GM19035 (cell line): Measurements from ENCODE around the gene SMIM32.

ENCODE experiments used
- ATAC-seq: cut with Tn5 transposase; IDR thresholded peaks from one replicate; pipeline ENCODE4 v1.9.1; 2021; ENCODE audit not compliant: unreplicated experiment

SMIM32 gene

DNA sequence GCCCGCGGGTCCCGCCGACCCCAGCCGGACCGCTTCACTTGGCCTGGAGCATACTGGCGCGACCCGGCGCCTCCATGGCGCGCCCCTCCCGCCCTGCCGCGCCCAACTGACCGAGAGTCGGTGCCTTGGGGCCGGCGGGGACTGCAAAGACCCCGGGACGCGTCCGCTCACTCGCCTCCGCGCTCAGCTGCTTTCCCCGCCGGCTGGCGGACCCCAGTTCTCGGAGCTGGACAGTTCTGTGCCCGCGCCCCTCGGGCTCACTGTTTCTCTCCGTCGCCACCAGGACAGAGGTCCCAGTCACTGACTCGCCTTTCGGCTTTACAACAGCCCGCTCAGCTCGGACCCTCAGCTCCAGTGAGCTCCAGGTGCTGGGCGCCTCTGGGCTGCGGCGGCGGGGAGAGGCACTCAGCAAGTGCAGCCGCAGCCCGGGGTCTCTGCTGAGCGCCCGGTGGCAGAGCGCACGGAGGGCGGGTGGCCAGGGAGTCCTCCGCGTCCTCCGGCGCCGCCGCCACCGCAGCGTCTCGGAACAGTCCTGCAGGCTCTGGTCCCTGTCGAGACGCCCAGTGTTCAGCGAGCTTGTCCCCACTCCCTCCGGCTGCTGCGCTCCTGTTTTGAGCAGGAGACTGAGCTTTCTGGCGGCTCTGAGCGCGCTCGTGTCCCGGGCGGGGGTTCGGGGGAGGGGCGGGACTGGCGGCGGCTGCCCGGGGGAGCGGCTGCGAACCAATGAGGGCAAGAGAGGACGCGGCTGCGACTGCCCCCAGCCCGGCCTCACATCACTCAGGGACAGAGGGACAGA, at the start of gene SMIM32:
TSS of gene SMIM32 (minus strand) at position 637 of the 796 bp plus-strand sequence. CDS start 638 bp downstream, outside the sequence.
- no peak for ATAC-seq

DNA sequence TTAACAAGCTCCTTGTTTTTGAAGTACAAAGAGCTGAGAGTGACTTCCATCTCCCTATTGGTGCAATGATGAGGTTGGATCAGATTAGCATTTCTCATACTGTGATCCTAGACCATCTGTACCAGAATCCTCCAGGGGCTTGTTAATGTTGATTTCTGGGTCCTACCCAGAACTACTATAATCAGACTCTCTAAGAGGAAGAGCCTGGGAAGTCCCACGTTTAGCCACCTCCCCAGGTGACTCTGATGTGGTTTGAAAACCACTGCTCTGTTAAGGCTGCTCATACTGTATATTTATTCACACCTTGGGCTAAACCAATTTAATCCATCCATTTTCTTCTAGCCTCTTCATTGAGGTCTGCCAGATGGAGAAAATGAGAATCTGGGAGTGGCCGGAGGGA, 49.6 kb upstream of the SMIM32 start:
- peak; percentile 57 for ATAC-seq

DNA sequence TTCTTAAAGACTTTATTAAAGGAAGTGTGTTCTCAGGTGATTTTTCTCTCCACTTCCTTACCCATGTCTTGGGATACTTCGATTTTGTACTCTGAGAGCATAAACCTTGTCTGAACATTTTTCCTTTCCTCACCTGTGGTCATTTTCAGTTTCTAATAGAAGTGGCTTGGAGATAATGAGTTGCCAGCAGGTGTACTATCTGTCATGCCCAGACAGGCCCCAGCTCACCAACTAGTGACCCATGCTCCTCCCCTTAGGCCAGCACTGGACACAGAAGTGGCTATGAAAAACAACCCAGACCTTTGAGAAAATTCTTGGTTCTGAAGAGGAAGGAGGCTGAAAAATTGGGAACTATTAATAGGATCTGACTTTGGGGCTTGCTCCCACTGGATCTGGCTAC, 49.2 kb upstream of the SMIM32 start:
- peak; percentile 64 for ATAC-seq

DNA sequence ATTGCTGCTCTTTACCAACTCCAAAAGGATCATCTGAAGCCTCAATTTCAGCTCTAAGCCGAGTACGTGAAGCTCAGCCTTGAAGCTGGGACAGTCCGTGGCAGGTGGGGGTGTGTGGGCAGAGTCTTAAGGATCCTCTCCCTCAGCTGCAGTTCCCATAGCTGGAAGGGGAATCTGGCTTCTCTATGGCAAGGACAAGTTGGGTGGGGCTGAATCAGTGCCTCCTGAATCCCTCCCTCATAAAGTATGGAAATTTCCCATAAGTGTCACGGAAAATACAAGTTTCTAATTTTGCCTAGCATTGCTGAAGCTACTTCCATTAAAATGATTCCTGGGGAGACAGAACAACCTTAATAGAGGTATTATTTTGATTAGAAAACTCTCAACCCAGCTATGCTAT, 47.9 kb upstream of the SMIM32 start:
- ATAC-seq = no peak

DNA sequence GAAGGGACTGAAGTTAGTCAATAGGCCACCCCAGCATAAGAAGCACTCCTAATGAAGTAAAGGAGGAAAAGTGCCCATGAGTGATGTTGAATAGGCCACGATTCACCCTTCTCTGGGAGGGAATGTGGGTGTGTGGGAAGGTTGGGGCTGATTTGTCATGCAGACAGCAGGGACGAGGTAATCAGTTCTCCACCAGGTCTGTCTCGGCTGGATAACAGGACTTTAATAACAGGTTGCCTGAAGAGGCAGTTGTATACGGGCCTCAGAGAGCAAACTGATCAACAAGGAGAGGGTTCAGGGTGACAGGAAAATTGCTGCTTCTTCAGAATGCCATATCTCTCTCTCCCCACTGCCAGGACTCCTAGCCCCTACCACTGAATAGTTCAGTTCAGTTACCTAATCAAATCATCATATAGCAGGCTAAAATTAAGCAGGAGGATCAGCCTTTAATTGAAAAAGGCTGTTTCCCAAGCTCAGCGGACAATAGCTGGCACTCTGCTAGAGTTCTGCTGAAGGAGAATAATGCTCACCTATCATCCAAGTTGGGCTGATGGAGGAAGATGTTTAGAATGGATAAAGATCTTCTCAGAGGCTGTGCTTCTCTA, 43.6 kb upstream of the SMIM32 start:
- no peak for ATAC-seq

DNA sequence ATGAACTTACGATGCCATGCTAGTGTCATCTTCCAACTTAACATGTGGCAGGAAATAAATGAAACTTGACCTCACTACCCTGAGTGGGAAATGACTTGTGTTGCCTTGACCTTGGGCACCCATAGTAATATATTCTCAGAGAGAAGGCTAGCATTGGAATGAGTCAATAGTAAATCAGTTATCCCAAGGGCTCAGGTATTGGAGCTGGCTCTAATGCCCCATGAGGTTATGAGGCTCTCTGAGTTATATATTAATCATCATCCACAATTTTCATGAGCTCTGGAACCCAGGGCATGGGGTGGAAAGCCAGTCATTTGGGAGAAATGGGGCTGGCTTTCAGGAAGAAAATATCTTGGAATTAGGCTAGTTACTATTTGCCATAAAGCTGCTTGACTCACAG, 42.4 kb upstream of the SMIM32 start:
- no peak for ATAC-seq

DNA sequence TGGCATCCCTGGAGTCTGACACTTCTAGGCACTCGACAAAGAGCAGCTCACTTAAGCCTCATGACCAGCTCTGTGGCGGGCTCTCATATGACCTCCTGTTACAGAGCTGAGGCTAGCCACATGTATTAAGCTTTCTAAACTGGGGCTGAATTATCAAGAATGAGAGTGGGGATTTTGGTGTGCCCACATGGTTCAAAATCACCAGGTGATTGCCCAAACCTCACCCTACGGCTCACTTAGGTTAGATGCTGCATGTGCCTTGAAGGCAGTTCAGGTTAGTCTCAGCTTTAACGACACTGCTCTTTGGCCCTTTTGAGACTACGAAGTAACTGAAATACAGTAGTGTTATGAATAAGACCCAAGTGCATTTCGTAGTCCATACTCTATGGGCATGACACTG, 39.4 kb upstream of the SMIM32 start:
- peak; percentile 65 for ATAC-seq

DNA sequence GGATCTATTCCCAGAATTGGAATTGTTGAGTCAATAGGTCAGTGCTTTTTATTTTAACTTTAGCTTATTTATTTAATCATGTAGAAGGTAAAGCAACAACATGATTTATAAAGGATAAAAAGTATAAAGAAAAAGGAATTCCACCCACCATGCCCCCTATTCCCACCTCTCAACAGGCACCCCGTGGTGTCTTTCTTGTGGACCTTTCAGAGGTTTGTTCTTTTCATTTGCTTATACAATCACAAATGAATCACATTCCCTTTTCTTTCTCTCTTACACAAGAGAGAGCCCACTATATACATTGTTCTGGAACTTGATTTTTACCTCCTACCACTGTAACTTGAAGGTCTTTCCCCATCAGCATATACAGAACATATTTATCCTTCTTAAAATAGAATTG, 37.2 kb upstream of the SMIM32 start:
- ATAC-seq = no peak

DNA sequence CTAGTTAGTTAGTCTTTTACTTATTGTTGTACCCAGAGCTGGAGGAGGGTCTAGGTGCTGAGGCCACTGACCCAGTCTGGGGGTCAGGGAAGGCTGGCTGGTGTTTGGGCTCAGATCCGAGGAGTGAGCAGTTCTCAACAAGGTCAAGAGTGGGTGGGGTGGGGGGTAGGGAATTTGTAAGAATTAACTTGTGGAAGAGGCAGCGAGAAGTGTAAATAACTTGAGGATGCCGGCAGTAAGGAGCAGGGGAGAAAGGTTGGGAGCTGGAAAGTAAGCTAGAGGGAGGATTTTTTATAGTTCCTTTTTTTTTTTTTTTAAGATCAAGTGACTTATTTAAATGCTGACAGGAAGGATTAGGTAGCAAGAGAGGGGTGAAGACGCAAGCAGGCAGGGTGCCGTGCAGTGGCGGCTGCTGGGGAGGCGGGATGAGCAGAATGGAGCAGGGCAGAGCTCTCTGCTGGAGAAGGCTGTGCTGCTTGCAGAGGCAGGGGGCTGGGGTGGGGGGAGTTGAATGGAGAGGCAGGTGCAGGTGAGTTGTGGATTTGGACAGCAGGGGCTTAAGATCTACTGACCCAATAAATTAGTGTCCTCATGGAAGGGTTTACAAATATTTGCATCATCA, 35.3 kb upstream of the SMIM32 start:
- no peak for ATAC-seq

DNA sequence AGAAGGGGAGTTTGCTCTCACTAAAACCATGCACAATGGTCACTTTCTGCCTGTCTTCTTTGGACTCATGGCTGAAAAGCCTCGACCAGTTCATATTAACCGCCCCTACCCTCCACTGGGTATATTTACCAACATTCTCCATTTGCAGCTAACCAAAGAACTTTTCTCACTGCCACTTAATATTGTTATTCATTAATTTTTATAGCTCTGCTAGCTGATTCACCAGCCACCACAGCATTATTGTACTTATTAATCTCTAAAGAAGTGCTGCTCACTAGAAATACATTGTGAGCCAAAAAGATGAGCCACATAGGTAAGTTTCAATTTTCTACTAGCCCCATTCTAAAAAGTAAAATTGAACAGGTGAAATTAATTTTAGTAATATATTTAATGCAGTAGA, 33.4 kb upstream of the SMIM32 start:
- ATAC-seq = no peak

DNA sequence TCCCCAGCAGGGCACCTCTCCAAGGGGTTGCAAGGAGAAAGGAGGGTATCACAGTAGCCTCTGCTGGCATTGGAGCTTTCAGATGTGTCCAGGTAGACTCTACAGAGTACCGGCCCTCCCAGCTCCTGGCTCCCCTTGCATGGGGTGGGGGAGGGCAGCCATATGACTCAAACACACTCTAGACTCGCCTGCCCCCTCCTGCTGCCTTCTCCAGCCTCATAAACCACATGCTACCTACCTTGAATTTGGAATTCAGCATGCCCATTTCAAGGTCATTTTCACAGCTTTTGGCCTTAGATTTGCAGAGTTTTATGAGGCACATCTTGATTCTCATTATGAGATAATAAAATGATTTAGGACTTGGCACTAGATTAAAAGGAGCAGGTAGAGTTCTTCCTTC, 32.8 kb upstream of the SMIM32 start:
- no peak for ATAC-seq

DNA sequence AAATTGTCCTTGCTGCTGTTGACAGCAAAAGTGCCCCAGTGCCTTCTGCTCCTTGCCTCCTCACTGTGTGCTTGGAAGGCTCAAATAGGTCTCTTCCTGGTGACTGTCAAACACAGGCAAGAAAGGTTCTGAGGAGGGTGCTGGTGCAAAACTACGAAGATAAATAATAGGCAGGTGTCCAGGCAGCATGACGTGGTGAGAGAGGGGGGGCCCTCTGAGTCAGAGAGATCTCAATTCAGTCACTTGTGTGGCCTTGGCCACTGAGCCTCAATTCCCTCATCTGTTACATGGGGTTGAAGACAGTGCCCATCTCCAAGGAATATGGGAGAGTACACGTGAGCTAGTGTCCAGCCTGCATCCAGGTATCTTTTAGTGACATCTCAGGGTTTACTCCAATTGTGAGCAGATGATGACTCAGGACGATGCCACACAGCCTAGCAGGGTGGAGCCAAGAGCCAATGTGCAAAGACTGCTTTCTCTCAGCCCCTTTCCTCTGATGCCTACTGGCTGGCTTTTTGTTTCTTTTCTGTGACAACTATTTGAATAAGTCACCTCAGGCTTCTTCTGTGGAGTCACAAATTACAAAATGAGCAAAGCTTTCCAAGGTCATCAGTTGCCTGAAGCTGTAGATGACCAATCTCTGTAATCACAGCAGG, 29.7 kb upstream of the SMIM32 start:
- no peak for ATAC-seq

DNA sequence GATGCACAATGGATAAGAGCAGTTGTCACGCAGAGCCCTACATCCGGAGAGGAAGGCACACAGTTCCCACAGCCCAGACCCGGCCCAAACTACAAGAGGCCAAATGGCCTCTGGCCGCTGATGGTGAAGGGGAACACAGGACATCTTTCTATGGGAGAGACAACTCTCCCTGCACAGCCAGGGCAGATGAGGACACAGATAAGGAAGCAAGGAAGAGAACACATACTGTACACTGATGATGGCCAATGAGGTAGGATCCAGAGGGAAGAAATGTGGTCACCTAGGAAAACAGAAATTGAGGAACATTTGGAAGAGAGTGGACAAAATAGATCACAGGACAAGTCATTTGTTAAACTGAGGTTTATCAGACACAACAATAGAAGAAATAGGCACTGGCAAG, 28.4 kb upstream of the SMIM32 start:
- ATAC-seq = no peak

DNA sequence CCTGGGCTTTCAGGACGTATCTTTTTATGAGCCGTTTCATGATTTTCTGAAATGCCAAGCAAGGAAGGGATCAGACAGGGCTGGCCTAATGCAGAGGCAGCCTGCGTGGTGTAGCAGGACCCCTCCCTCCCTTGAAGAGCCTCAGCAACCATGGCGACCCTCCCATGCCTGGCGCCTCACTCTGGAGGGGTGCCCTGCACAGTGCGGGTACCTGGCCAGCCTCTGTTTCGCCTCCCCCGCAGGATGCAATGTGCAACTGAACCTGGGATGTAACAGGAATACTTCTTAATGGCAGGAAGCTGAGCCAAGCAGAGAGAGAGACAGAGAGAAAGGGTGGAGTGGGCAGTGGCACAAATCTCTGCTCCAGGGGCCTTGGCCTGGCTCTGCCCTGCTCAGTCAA, 23.3 kb upstream of the SMIM32 start:
- no peak for ATAC-seq

DNA sequence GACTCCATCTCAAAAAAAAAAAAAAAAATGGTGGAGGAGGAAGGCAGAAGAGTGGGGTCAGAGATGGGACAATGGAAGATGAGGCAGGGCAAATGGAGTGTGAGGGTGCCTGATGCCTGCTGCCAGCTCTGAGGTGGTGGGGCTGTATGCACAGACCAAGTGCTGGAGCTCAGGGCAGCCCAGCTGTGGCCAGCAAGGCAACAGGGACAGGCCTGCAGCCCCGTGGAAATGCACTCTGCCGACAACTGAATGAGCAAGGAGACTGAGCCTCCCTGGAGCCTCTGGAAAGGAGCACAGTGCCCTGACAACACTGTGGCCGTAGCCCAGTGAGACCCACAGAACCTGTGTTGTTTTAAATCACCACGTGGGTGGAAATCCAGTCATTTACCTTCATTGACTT, 22.9 kb upstream of the SMIM32 start:
- ATAC-seq = no peak

DNA sequence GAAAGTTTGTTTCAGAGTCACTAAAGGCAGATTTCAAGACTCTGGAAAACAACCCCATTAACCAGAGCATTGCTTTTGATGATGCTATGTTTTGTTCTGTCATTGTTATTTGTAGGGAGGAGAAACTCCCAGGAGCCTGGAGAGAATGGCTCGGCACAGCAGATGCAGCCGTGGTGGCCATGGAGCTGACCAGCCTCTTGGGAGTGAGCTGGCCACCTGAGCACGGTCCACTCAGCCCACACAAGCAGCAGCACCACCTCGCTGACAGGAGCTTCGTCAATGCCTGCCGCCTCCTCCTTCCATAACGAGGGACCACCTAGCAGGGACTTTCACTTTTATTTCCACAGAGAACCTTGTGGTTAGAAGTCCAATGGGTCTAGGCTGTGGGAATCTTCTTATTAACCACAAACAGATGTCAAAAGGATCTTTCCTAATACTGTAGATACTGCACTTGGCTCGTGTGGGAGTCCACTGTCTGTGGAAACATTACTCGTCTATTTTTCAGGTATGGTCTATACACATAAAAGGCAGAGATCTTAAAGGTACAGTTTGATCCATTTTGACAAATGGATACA, 21.0 kb upstream of the SMIM32 start:
- ATAC-seq = no peak

DNA sequence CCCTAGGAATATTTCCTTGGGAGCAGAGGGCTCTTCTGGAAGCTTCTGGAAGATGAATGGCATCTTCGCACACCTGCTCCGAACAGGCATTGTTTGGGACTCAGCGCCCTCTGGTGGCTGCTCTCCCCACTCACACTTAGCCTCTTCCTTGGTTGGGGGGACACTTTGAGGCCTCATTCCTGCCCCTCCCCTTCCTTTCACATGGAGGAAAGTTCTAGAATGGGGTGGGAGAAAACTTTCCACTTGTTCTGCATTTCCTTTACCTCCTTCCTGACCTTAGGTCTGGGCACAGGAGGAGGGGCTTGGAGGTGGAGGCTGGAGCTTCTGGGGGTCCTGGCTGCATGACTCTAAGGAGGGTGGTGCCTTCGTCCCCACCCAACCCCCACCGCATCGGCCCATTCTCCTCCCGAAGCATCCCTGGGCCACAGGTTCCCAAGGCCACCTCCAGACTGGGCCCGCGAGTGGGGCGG, 19.3 kb upstream of the SMIM32 start:
- no peak for ATAC-seq

DNA sequence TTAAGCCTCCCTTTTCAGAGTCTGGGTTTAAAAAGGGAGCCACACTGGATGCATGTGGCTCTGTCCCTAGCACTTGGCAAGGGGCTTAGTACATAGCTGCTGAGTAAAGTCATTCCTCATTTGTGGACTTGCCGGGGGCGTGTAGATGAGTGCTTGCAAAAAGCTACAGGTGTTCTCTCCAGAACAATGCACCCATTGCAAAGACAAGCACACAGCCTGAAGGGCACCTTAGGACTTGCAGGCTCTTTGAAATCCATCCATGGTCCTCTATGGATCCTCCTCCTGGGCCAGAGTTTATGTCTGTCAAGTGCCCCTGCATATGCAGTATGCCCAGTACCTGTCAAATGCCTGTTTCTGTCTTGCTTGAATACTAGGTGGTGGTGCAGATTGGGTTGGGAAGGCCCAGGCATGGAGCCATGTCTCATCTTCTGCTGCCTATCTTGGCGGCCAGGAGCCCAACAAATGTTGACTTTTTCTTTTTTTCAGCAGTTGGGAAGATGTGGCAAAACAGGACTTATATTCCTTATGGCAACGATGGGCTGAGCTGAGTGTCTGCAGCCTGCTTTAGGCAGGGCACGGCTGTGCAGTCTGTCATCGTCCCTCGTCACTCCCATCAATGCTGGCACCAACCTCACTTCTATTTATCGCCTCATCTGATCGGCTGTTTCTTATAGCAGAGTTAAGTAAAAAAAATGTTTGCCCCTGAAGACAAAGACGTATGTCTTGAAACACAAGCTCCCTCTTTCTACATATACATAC, 18.5 kb upstream of the SMIM32 start:
- ATAC-seq = no peak

DNA sequence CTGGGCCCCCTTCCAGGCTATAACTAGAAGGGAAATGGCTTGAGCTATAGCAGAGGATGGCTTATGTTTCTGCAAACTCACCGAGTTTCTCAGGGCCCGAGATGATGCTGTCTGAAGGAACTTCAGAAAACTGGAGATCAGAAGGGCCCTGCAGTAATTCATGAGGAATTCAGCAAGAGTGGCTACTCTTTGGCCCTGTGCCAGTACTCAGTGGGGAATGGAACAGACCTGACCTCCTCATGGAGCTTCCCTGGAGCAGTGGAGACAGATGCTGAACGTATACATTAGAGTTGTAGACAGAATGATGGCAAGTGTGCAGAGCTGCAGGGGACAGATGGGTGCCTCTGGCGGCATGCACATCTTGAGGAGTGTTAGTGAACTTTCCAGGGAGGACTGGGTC, 17.3 kb upstream of the SMIM32 start:
- ATAC-seq = no peak

DNA sequence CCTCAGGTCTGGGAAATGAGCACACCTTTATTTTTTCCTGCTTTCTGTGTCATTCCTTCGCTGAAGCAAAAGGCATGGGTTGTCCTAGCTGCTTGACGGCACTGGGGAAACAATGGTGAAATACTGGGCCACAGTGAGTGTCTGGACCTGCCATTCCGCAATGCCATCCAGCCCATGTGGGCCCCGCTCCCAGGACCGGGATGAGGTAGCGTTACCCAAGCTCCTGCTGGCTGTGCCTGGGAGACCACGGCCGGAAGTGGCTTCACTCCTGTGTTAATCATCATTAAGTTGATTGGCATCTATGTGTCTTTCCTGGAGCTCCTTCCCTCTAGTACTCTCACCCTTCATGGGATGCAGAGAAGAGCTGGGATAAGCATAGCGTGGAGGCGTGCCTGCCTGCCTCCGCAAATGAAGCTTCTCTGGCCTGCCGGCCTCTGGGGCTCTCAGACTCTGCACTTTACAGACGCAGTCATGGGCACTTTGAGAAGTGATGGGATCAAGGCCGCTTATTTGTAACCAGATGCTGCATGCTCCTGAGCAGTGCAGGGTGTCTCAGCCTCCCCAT, 16.5 kb upstream of the SMIM32 start:
- no peak for ATAC-seq
